ENCODE measurements around the gene RGSL1.
"Not testable (repeated sequence)": the region's sequence is repeated elsewhere in the genome, so short reads cannot be mapped to it uniquely, and the experiment has no call there.

RGSL1 gene

GRCh38 chr1:182442333-182442732 is 7.6 kb upstream of the RGSL1 start:
- no peak overlapping the region for H3K4me3 ChIP-seq (ENCODE audit: low read length)
- DNase-seq (ENCODE audit: low read depth, low spot score), result no peak

- H3K4me3 ChIP-seq (ENCODE audit: low read length), result no peak overlapping the region
- no peak for DNase-seq (ENCODE audit: low read depth, low spot score)
These were observed 5.4 kb upstream of the RGSL1 start for GRCh38 chr1:182444497-182444896.

- no peak overlapping the region for H3K4me3 ChIP-seq (ENCODE audit: low read length)
- peak; percentile 50 for DNase-seq (ENCODE audit: low read depth, low spot score)
These were observed 3.8 kb upstream of the RGSL1 start for GRCh38 chr1:182446033-182446669.

- not testable (repeated sequence) for H3K4me3 ChIP-seq (ENCODE audit: low read length); DNase-seq (ENCODE audit: low read depth, low spot score)
These were observed 2.8 kb upstream of the RGSL1 start for GRCh38 chr1:182447124-182447523.

GRCh38 chr1:182447660-182448059 is 2.3 kb upstream of the RGSL1 start:
- DNase-seq (ENCODE audit: low read depth, low spot score), result no peak
- no peak overlapping the region for H3K4me3 ChIP-seq (ENCODE audit: low read length)

GRCh38 chr1:182453631-182454030 is 3.7 kb downstream of the RGSL1 start:
- DNase-seq (ENCODE audit: low read depth, low spot score), result no peak

GRCh38 chr1:182457844-182458243 is 7.9 kb downstream of the RGSL1 start:
- no peak for DNase-seq (ENCODE audit: low read depth, low spot score)
- no peak overlapping the region for H3K4me3 ChIP-seq (ENCODE audit: low read length)

More at GRCh38 chr1:182453631-182454030, 3.7 kb downstream of the RGSL1 start:
- no peak overlapping the region for H3K4me3 ChIP-seq (ENCODE audit: low read length)

- no peak for DNase-seq (ENCODE audit: low read depth, low spot score)
- no peak overlapping the region for H3K4me3 ChIP-seq (ENCODE audit: low read length)
These were observed 10.0 kb downstream of the RGSL1 start for GRCh38 chr1:182459949-182460348.

GRCh38 chr1:182460550-182460951 is 10.6 kb downstream of the RGSL1 start:
- DNase-seq (ENCODE audit: low read depth, low spot score), result no peak
- H3K4me3 ChIP-seq (ENCODE audit: low read length), result no peak overlapping the region

- H3K4me3 ChIP-seq (ENCODE audit: low read length), result no peak overlapping the region
- DNase-seq (ENCODE audit: low read depth, low spot score), result no peak
These were observed 23.6 kb downstream of the RGSL1 start for GRCh38 chr1:182473556-182473955.

- DNase-seq (ENCODE audit: low read depth, low spot score), result no peak
- H3K4me3 ChIP-seq (ENCODE audit: low read length), result no peak overlapping the region
These were observed 26.7 kb downstream of the RGSL1 start for GRCh38 chr1:182476625-182477024.

GRCh38 chr1:182478238-182478637 is 28.3 kb downstream of the RGSL1 start:
- DNase-seq (ENCODE audit: low read depth, low spot score), result no peak
- H3K4me3 ChIP-seq (ENCODE audit: low read length), result no peak overlapping the region

GRCh38 chr1:182484067-182484466 is 34.1 kb downstream of the RGSL1 start:
- no peak for DNase-seq (ENCODE audit: low read depth, low spot score)
- no peak overlapping the region for H3K4me3 ChIP-seq (ENCODE audit: low read length)

- DNase-seq (ENCODE audit: low read depth, low spot score), result peak; percentile 96
- H3K4me3 ChIP-seq (ENCODE audit: low read length), result no peak overlapping the region
These were observed 34.7 kb downstream of the RGSL1 start for GRCh38 chr1:182484531-182485257.

GRCh38 chr1:182485861-182486260 is 35.9 kb downstream of the RGSL1 start:
- DNase-seq (ENCODE audit: low read depth, low spot score), result no peak
- no peak overlapping the region for H3K4me3 ChIP-seq (ENCODE audit: low read length)

GRCh38 chr1:182488803-182489202 is 38.9 kb downstream of the RGSL1 start:
- no peak overlapping the region for H3K4me3 ChIP-seq (ENCODE audit: low read length)
- DNase-seq (ENCODE audit: low read depth, low spot score), result no peak

GRCh38 chr1:182493063-182493462 is 43.1 kb downstream of the RGSL1 start:
- DNase-seq (ENCODE audit: low read depth, low spot score), result peak; percentile 22
- no peak overlapping the region for H3K4me3 ChIP-seq (ENCODE audit: low read length)

GRCh38 chr1:182495002-182495401 is 45.1 kb downstream of the RGSL1 start:
- no peak for DNase-seq (ENCODE audit: low read depth, low spot score)
- H3K4me3 ChIP-seq (ENCODE audit: low read length), result no peak overlapping the region

- no peak overlapping the region for H3K4me3 ChIP-seq (ENCODE audit: low read length)
- no peak for DNase-seq (ENCODE audit: low read depth, low spot score)
These were observed 45.7 kb downstream of the RGSL1 start for GRCh38 chr1:182495693-182496092.

- no peak overlapping the region for H3K4me3 ChIP-seq (ENCODE audit: low read length)
- no peak for DNase-seq (ENCODE audit: low read depth, low spot score)
These were observed 57.7 kb downstream of the RGSL1 start for GRCh38 chr1:182507685-182508084.

GRCh38 chr1:182515556-182515955 is 65.6 kb downstream of the RGSL1 start:
- DNase-seq (ENCODE audit: low read depth, low spot score), result no peak
- no peak overlapping the region for H3K4me3 ChIP-seq (ENCODE audit: low read length)

All from Jurkat, Clone E6-1 (cell line).